HepG2 (cell line): ENCODE measurements around the gene BTG2. TPM values are rescaled to one million over a fixed set of nuclear protein-coding genes. Genes with fewer than 3 reads are reported as not detected.

Experiments used
- ZBTB7B ChIP-seq: sonication (generic); formaldehyde crosslinking; IDR thresholded peaks from 2 replicates; pipeline ENCODE4 v1.4.0; 2020; ENCODE audit warnings: missing genetic modification reagents
- ZNF143 ChIP-seq: sonication (generic); formaldehyde crosslinking; IDR thresholded peaks from 2 replicates; pipeline ENCODE4 v1.4.0; 2020; ENCODE audit warnings: missing genetic modification reagents
- polyA plus RNA-seq, 8 experiments: library from polyadenylated mRNA; depleted of rRNA in 3 of 8; stranded (reverse) in 7 of 8; unstranded in 1 of 8; fragments of >200 nt; fragmentation: Illumina TruSeq in 4 of 8; extraction: Trizol in 4 of 8; gene quantifications; 2 replicates each; pipeline versions ENCODE4 v1.2.1 to v1.2.3, GENCODE V29; 2011 to 2016; ENCODE audit warnings: low read depth in 4 of 8, missing spikeins in 1 of 8, mixed read lengths in 1 of 8; ENCODE audit not compliant: insufficient read depth in 1 of 8
- total RNA-seq, 5 experiments: library from RNA; depleted of rRNA; stranded (reverse); fragments of >200 nt; fragmentation: Illumina TruSeq; extraction: Trizol; gene quantifications; 2 replicates each; pipeline ENCODE4 v1.2.3, GENCODE V29; 2016; ENCODE audit warnings: low read depth in 1 of 5
- TF ChIP-seq, protein P1 (sequence below), 2 experiments: fragments of 450-650 bp in 1 of 2; sonication (generic) in 1 of 2; formaldehyde crosslinking in 1 of 2; IDR thresholded peaks; 2 replicates each; pipeline versions ENCODE4 v1.6.1 to v1.8.0; 2016 to 2022; ENCODE audit warnings: antibody characterized with exemption in 1 of 2, mild to moderate bottlenecking in 1 of 2, missing genetic modification reagents in 1 of 2

The BTG2 gene
- total and polyA plus RNA-seq, 2 of the 13 experiments (the other 11 are each of a cell fraction or from before 2014, with no cell fraction given): 13.6 to 18.3 TPM

DNA sequence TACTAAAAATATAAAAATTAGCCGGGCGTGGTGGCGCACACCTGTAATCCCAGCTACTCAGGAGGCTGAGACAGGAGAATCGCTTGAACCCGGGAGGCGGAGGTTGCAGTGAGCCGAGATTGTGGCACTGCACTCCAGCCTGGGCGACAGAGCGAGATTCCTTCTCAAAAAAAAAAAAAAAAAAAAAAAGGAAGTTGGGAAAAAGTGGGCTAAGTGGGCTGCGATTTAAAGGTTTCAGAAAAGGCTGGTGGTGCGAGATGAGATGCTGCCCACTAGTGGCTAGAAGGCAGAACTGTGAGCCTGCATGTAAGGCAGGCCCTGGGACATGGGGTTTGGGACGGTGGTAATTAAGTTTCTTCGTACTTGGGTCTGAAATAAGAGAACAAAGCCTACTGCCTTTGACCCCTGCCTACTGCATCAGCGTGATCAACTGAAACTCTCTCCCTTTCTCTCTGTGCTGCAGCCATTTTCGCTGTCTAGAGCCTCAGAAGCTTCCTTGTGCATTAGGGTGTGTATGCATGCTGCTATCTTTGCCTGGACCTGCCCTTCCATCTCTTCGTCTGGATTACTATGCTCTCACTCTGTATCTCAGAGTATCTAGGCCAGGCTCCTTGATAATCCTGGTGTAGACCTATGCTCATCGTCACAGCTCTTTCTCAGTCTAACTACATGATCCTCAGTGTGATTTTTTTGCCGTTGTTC lies 33.2 kb downstream of the BTG2 start (continued):
- TF ChIP-seq, protein P1, sequence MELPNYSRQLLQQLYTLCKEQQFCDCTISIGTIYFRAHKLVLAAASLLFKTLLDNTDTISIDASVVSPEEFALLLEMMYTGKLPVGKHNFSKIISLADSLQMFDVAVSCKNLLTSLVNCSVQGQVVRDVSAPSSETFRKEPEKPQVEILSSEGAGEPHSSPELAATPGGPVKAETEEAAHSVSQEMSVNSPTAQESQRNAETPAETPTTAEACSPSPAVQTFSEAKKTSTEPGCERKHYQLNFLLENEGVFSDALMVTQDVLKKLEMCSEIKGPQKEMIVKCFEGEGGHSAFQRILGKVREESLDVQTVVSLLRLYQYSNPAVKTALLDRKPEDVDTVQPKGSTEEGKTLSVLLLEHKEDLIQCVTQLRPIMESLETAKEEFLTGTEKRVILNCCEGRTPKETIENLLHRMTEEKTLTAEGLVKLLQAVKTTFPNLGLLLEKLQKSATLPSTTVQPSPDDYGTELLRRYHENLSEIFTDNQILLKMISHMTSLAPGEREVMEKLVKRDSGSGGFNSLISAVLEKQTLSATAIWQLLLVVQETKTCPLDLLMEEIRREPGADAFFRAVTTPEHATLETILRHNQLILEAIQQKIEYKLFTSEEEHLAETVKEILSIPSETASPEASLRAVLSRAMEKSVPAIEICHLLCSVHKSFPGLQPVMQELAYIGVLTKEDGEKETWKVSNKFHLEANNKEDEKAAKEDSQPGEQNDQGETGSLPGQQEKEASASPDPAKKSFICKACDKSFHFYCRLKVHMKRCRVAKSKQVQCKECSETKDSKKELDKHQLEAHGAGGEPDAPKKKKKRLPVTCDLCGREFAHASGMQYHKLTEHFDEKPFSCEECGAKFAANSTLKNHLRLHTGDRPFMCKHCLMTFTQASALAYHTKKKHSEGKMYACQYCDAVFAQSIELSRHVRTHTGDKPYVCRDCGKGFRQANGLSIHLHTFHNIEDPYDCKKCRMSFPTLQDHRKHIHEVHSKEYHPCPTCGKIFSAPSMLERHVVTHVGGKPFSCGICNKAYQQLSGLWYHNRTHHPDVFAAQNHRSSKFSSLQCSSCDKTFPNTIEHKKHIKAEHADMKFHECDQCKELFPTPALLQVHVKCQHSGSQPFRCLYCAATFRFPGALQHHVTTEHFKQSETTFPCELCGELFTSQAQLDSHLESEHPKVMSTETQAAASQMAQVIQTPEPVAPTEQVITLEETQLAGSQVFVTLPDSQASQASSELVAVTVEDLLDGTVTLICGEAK (IDR thresholded peaks at IDR 0.05): no peak
- TF ChIP-seq, protein P1 (CRISPR knock-in tag; IDR thresholded peaks at IDR 0.05): no peak
- TF ChIP-seq ZNF143 (CRISPR knock-in tag) (no peak), ZBTB7B (CRISPR knock-in tag) (no peak)
